ENCODE results near the gene SLIT2.

Gene SLIT2

GRCh38 chr4:20251796-20252655, at the start of gene SLIT2:
Gene SLIT2 (plus strand): TSS chr4:20251905. CDS start chr4:20253816, 1,911 bp downstream.
- no peak for DNase-seq (ENCODE audit: low read depth in 1 of 2, low spot score in 1 of 2)

- DNase-seq (ENCODE audit: low read depth in 1 of 2, low spot score in 1 of 2), result no peak
Measured at GRCh38 chr4:20203508-20203907, 48.2 kb upstream of the SLIT2 start.

GRCh38 chr4:20217521-20217920, 34.2 kb upstream of the SLIT2 start:
- DNase-seq (ENCODE audit: low read depth in 1 of 2, low spot score in 1 of 2), result no peak

- DNase-seq (ENCODE audit: low read depth in 1 of 2, low spot score in 1 of 2), result no peak
Measured at GRCh38 chr4:20217951-20218350, 33.8 kb upstream of the SLIT2 start.

- DNase-seq (ENCODE audit: low read depth in 1 of 2, low spot score in 1 of 2), result no peak
Measured at GRCh38 chr4:20219521-20219920, 32.2 kb upstream of the SLIT2 start.

GRCh38 chr4:20237894-20238537, 13.7 kb upstream of the SLIT2 start:
- no peak for DNase-seq (ENCODE audit: low read depth in 1 of 2, low spot score in 1 of 2)

- no peak for DNase-seq (ENCODE audit: low read depth in 1 of 2, low spot score in 1 of 2)
Measured at GRCh38 chr4:20248155-20248558, 3.5 kb upstream of the SLIT2 start.

- no peak for DNase-seq (ENCODE audit: low read depth in 1 of 2, low spot score in 1 of 2)
Measured at GRCh38 chr4:20249333-20249732, 2.4 kb upstream of the SLIT2 start.

GRCh38 chr4:20251031-20251795, 492 bp upstream of the SLIT2 start:
- DNase-seq (ENCODE audit: low read depth in 1 of 2, low spot score in 1 of 2), result no peak

- DNase-seq (ENCODE audit: low read depth in 1 of 2, low spot score in 1 of 2), result no peak
Measured at GRCh38 chr4:20252656-20253282, 1.1 kb downstream of the SLIT2 start.

- DNase-seq (ENCODE audit: low read depth in 1 of 2, low spot score in 1 of 2), result no peak
Measured at GRCh38 chr4:20253283-20253734, 1.6 kb downstream of the SLIT2 start.

- no peak for DNase-seq (ENCODE audit: low read depth in 1 of 2, low spot score in 1 of 2)
Measured at GRCh38 chr4:20253735-20254409, 2.2 kb downstream of the SLIT2 start.

GRCh38 chr4:20254511-20255250, 3.0 kb downstream of the SLIT2 start:
- DNase-seq (ENCODE audit: low read depth in 1 of 2, low spot score in 1 of 2), result no peak

- DNase-seq (ENCODE audit: low read depth in 1 of 2, low spot score in 1 of 2), result no peak
Measured at GRCh38 chr4:20255251-20255586, 3.5 kb downstream of the SLIT2 start.

GRCh38 chr4:20255823-20256222, 4.1 kb downstream of the SLIT2 start:
- no peak for DNase-seq (ENCODE audit: low read depth in 1 of 2, low spot score in 1 of 2)

- DNase-seq (ENCODE audit: low read depth in 1 of 2, low spot score in 1 of 2), result no peak
Measured at GRCh38 chr4:20256381-20256881, 4.7 kb downstream of the SLIT2 start.

GRCh38 chr4:20259707-20260106, 8.0 kb downstream of the SLIT2 start:
- DNase-seq (ENCODE audit: low read depth in 1 of 2, low spot score in 1 of 2), result no peak

GRCh38 chr4:20260821-20261220, 9.1 kb downstream of the SLIT2 start:
- no peak for DNase-seq (ENCODE audit: low read depth in 1 of 2, low spot score in 1 of 2)

GRCh38 chr4:20262221-20262620, 10.5 kb downstream of the SLIT2 start:
- no peak for DNase-seq (ENCODE audit: low read depth in 1 of 2, low spot score in 1 of 2)

GRCh38 chr4:20264688-20265087, 13.0 kb downstream of the SLIT2 start:
- DNase-seq (ENCODE audit: low read depth in 1 of 2, low spot score in 1 of 2), result no peak

All from stimulated activated CD4-positive, alpha-beta T cell treated with anti-CD3 and anti-CD28 coated beads, Interleukin-15, amount 100 ng/mL, for 1 hour (primary cell).